Ishikawa (cell line): ENCODE data around the gene HERC2.

Source experiments
- CEBPB ChIP-seq: IDR thresholded peaks from 2 replicates; pipeline ENCODE4 v1.6.1; 2012
- EP300 ChIP-seq: IDR thresholded peaks from 2 replicates; pipeline ENCODE4 v1.6.1; 2012; ENCODE audit warnings: borderline replicate concordance
- FOXM1 ChIP-seq: IDR thresholded peaks from 2 replicates; pipeline ENCODE4 v1.6.1; 2012; ENCODE audit warnings: low read depth, borderline replicate concordance
- NFIC ChIP-seq: IDR thresholded peaks from 2 replicates; pipeline ENCODE4 v1.6.1; 2012
- RAD21 ChIP-seq: IDR thresholded peaks from 2 replicates; pipeline ENCODE4 v1.6.1; 2012; ENCODE audit warnings: low read depth
- TAF1 ChIP-seq: IDR thresholded peaks from 2 replicates; pipeline ENCODE4 v1.6.1; 2012; ENCODE audit warnings: low read depth, mild to moderate bottlenecking
- TEAD4 ChIP-seq: IDR thresholded peaks from 2 replicates; pipeline ENCODE4 v1.6.1; 2012
- YY1 ChIP-seq: IDR thresholded peaks from 2 replicates; pipeline ENCODE4 v1.6.1; 2012; ENCODE audit warnings: low read depth
- ZBTB7A ChIP-seq: IDR thresholded peaks from 2 replicates; pipeline ENCODE4 v1.6.1; 2012; ENCODE audit warnings: low read depth
- TF ChIP-seq, protein P1 (sequence below): IDR thresholded peaks from 2 replicates; pipeline ENCODE4 v1.6.1; 2012; ENCODE audit warnings: low read depth, mild to moderate bottlenecking
- TF ChIP-seq, protein P2 (sequence below): IDR thresholded peaks from 2 replicates; pipeline ENCODE4 v1.6.1; 2012

DNA sequence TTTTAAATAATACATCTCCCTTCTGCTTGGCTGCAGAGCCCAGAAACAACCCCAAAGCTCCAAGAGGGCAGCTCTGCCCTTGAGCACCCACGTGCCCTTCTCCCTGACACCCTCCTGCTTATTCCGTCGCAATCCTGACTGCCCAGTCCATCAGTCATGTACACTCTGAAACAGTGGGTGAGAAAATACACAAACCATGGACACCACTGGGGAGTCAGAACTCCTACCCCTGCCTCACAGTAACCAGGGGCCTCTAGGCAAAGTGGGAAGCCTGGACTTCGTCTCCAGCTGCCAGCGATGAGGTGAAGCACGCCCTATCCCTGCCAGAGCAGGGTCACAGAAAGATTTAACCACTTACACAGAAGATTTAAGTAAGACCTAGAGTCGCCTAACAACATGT is 40.1 kb downstream of the HERC2 start:
- TF ChIP-seq, protein P1, sequence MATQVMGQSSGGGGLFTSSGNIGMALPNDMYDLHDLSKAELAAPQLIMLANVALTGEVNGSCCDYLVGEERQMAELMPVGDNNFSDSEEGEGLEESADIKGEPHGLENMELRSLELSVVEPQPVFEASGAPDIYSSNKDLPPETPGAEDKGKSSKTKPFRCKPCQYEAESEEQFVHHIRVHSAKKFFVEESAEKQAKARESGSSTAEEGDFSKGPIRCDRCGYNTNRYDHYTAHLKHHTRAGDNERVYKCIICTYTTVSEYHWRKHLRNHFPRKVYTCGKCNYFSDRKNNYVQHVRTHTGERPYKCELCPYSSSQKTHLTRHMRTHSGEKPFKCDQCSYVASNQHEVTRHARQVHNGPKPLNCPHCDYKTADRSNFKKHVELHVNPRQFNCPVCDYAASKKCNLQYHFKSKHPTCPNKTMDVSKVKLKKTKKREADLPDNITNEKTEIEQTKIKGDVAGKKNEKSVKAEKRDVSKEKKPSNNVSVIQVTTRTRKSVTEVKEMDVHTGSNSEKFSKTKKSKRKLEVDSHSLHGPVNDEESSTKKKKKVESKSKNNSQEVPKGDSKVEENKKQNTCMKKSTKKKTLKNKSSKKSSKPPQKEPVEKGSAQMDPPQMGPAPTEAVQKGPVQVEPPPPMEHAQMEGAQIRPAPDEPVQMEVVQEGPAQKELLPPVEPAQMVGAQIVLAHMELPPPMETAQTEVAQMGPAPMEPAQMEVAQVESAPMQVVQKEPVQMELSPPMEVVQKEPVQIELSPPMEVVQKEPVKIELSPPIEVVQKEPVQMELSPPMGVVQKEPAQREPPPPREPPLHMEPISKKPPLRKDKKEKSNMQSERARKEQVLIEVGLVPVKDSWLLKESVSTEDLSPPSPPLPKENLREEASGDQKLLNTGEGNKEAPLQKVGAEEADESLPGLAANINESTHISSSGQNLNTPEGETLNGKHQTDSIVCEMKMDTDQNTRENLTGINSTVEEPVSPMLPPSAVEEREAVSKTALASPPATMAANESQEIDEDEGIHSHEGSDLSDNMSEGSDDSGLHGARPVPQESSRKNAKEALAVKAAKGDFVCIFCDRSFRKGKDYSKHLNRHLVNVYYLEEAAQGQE = no peak
- TF ChIP-seq TEAD4 (no peak), NFIC (no peak), RAD21 (no peak), YY1 (no peak), TAF1 (no peak), EP300 (no peak), CEBPB (no peak), ZBTB7A (no peak), FOXM1 (no peak)
- TF ChIP-seq, protein P2, sequence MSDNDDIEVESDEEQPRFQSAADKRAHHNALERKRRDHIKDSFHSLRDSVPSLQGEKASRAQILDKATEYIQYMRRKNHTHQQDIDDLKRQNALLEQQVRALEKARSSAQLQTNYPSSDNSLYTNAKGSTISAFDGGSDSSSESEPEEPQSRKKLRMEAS = no peak
